Liver (tissue), 3 donors: ENCODE results near the gene XXYLT1.

Source experiments
- FOXA1 ChIP-seq: IDR thresholded peaks from 2 replicates; pipeline ENCODE4 v1.6.1; 2016; ENCODE audit warnings: antibody characterized with exemption
- JUND ChIP-seq, 2 donors: IDR thresholded peaks; 2 replicates each; pipeline ENCODE4 v1.6.1; 2016; ENCODE audit warnings: antibody characterized with exemption in 2 of 2
- NR2F2 ChIP-seq: IDR thresholded peaks from 2 replicates; pipeline ENCODE4 v1.6.1; 2016; ENCODE audit warnings: antibody characterized with exemption
- RAD21 ChIP-seq, 2 donors: IDR thresholded peaks; 2 replicates each; pipeline ENCODE4 v1.6.1; 2016; ENCODE audit warnings: antibody characterized with exemption in 2 of 2, mild to moderate bottlenecking in 2 of 2
- RXRA ChIP-seq, 2 donors: IDR thresholded peaks; 2 replicates each; pipeline ENCODE4 v1.6.1; 2017 to 2018; ENCODE audit warnings: antibody characterized with exemption in 2 of 2, mild to moderate bottlenecking in 1 of 2
- SP1 ChIP-seq: IDR thresholded peaks from 2 replicates; pipeline ENCODE4 v1.6.1; 2018; ENCODE audit warnings: antibody characterized with exemption, mild to moderate bottlenecking
- TAF1 ChIP-seq: conservative IDR thresholded peaks from 2 replicates; pipeline ENCODE4 v1.6.1; 2016; ENCODE audit warnings: antibody characterized with exemption, mild to moderate bottlenecking
- TF ChIP-seq, protein P1 (sequence below): fragments of 150-350 bp; IDR thresholded peaks from 2 replicates; pipeline ENCODE4 v1.5.1; 2017; ENCODE audit warnings: improper control_type of control experiment, low read depth, low read length; ENCODE audit not compliant: missing input control
- TF ChIP-seq, protein P2 (sequence below): IDR thresholded peaks from 2 replicates; pipeline ENCODE4 v1.6.1; 2016; ENCODE audit warnings: antibody characterized with exemption
- TF ChIP-seq, protein P3 (sequence below): IDR thresholded peaks from 2 replicates; pipeline ENCODE4 v1.6.1; 2016; ENCODE audit warnings: antibody characterized with exemption, mild to moderate bottlenecking
- donor health status: healthy.
- donor health status: healthy.

DNA sequence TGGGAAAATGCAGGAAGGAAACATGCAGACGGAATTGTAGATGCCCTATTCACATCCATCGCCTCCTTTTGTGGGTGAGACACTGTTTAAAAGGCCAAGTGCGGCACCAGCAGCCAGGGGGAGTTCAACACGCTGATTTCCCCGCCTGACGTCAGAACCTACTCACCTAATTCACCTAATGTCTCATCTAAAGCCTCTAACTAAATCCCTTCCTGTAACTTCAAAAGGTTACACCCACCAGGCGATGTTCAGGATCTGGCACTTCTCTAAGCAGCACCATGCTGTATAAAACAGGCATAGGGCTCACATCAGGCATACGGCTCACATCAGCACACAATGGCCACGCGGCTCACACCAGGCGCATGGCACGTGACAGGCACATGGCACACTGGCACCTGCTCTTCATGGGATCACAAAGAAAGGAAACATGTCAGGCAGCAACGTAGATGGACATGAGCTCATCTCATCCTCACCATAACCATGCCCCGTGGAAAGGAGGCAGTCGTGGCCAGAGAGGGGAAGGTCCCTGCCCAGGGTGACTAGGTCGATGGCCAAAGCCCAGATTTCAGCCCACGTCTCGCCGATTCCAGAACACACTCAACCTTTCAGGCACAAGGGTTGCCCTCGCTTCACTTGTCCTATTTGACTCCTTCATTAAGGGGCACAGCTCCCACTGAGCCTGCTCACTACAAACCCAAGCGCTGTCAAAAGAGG is 21.7 kb downstream of the XXYLT1 start:
- TF ChIP-seq, protein P1, sequence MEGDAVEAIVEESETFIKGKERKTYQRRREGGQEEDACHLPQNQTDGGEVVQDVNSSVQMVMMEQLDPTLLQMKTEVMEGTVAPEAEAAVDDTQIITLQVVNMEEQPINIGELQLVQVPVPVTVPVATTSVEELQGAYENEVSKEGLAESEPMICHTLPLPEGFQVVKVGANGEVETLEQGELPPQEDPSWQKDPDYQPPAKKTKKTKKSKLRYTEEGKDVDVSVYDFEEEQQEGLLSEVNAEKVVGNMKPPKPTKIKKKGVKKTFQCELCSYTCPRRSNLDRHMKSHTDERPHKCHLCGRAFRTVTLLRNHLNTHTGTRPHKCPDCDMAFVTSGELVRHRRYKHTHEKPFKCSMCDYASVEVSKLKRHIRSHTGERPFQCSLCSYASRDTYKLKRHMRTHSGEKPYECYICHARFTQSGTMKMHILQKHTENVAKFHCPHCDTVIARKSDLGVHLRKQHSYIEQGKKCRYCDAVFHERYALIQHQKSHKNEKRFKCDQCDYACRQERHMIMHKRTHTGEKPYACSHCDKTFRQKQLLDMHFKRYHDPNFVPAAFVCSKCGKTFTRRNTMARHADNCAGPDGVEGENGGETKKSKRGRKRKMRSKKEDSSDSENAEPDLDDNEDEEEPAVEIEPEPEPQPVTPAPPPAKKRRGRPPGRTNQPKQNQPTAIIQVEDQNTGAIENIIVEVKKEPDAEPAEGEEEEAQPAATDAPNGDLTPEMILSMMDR, result no peak
- no peak for TF ChIP-seq JUND (IDR thresholded peaks at IDR 0.05)
- no peak for TF ChIP-seq FOXA1
- no peak for TF ChIP-seq NR2F2
- no peak for TF ChIP-seq RAD21 (IDR thresholded peaks at IDR 0.05)
- TF ChIP-seq, protein P2, sequence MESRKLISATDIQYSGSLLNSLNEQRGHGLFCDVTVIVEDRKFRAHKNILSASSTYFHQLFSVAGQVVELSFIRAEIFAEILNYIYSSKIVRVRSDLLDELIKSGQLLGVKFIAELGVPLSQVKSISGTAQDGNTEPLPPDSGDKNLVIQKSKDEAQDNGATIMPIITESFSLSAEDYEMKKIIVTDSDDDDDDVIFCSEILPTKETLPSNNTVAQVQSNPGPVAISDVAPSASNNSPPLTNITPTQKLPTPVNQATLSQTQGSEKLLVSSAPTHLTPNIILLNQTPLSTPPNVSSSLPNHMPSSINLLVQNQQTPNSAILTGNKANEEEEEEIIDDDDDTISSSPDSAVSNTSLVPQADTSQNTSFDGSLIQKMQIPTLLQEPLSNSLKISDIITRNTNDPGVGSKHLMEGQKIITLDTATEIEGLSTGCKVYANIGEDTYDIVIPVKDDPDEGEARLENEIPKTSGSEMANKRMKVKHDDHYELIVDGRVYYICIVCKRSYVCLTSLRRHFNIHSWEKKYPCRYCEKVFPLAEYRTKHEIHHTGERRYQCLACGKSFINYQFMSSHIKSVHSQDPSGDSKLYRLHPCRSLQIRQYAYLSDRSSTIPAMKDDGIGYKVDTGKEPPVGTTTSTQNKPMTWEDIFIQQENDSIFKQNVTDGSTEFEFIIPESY, result no peak
- TF ChIP-seq TAF1, result no peak
- TF ChIP-seq, protein P3, sequence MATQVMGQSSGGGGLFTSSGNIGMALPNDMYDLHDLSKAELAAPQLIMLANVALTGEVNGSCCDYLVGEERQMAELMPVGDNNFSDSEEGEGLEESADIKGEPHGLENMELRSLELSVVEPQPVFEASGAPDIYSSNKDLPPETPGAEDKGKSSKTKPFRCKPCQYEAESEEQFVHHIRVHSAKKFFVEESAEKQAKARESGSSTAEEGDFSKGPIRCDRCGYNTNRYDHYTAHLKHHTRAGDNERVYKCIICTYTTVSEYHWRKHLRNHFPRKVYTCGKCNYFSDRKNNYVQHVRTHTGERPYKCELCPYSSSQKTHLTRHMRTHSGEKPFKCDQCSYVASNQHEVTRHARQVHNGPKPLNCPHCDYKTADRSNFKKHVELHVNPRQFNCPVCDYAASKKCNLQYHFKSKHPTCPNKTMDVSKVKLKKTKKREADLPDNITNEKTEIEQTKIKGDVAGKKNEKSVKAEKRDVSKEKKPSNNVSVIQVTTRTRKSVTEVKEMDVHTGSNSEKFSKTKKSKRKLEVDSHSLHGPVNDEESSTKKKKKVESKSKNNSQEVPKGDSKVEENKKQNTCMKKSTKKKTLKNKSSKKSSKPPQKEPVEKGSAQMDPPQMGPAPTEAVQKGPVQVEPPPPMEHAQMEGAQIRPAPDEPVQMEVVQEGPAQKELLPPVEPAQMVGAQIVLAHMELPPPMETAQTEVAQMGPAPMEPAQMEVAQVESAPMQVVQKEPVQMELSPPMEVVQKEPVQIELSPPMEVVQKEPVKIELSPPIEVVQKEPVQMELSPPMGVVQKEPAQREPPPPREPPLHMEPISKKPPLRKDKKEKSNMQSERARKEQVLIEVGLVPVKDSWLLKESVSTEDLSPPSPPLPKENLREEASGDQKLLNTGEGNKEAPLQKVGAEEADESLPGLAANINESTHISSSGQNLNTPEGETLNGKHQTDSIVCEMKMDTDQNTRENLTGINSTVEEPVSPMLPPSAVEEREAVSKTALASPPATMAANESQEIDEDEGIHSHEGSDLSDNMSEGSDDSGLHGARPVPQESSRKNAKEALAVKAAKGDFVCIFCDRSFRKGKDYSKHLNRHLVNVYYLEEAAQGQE, result no peak
- no peak for TF ChIP-seq SP1
- no peak for TF ChIP-seq RXRA (IDR thresholded peaks at IDR 0.05)
